Subcutaneous adipose tissue (tissue), 4 donors: ENCODE results near the gene ZNF3. TPM values are rescaled to one million over a fixed set of nuclear protein-coding genes. Genes with fewer than 3 reads are reported as not detected.

Experiments
- total RNA-seq, 4 donors: library from RNA; depleted of rRNA; stranded (reverse); fragments of >200 nt; gene quantifications; one replicate each; pipeline ENCODE4 v1.1.0, GENCODE V29; 2016
- TF ChIP-seq, protein P1 (sequence below): fragments of 450-650 bp; IDR thresholded peaks from one replicate; pipeline ENCODE4 v1.5.1; 2016; ENCODE audit warnings: low read depth, mild to moderate bottlenecking, control low read depth, antibody characterized with exemption, moderate library complexity

Gene ZNF3
- total RNA-seq, 4 donors from 2014 or later = 14.8 to 29.3 (median 25.2) TPM

DNA sequence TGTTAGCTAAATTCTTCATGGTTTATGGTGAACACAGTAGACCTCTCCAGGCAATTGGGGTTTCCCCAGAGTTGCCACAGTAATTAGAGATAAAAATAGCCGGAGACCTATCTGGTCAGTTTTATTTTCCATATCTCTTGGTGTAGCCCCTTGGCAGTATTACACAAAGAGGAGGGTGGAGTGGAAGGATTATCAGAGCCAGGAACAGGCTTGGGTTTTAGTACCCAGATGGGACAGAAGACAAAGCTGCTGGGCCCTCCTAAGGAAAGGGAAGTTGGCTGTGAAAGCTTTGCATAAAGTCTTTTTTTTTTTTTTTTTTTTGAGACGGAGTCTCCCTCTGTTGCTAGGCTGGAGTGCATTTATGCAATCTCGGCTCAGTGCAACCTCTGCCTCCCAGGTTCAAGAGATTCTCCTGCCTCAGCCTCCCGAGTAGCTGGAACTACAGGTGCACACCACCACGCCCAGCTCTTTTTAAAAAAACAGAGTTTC lies 22.2 kb downstream of the ZNF3 start:
- TF ChIP-seq, protein P1, sequence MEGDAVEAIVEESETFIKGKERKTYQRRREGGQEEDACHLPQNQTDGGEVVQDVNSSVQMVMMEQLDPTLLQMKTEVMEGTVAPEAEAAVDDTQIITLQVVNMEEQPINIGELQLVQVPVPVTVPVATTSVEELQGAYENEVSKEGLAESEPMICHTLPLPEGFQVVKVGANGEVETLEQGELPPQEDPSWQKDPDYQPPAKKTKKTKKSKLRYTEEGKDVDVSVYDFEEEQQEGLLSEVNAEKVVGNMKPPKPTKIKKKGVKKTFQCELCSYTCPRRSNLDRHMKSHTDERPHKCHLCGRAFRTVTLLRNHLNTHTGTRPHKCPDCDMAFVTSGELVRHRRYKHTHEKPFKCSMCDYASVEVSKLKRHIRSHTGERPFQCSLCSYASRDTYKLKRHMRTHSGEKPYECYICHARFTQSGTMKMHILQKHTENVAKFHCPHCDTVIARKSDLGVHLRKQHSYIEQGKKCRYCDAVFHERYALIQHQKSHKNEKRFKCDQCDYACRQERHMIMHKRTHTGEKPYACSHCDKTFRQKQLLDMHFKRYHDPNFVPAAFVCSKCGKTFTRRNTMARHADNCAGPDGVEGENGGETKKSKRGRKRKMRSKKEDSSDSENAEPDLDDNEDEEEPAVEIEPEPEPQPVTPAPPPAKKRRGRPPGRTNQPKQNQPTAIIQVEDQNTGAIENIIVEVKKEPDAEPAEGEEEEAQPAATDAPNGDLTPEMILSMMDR = no peak

DNA sequence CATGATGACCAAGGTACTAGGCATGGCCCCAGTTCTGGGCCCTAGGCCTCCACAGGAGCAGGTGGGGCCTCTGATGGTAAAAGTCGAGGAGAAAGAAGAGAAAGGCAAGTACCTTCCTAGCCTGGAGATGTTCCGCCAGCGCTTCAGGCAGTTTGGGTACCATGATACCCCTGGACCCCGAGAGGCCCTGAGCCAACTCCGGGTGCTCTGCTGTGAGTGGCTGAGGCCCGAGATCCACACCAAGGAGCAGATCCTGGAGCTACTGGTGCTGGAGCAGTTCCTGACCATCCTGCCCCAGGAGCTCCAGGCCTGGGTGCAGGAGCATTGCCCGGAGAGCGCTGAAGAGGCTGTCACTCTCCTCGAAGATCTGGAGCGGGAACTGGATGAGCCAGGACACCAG lies 24.5 kb downstream of the ZNF3 start:
- TF ChIP-seq, protein P1 = no peak

DNA sequence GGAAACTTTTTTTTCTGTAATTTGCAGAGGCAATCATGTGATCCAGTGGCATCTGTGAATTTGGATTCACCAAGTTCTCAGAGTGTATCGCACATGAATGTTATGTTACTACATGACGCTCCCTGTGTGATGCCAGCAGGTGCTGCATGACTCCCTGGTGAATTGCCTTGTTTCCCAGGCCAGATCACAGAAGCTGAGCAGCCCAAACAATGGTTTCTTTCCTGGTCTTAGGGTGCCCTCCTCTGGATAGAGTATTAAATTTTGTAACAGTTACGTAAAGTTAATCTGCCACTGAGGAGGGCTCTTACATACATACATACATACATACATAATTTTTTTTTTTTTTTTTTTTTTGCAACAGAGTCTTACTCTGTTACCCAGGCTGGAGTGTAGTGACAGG lies 28.3 kb downstream of the ZNF3 start:
- TF ChIP-seq, protein P1 = no peak

DNA sequence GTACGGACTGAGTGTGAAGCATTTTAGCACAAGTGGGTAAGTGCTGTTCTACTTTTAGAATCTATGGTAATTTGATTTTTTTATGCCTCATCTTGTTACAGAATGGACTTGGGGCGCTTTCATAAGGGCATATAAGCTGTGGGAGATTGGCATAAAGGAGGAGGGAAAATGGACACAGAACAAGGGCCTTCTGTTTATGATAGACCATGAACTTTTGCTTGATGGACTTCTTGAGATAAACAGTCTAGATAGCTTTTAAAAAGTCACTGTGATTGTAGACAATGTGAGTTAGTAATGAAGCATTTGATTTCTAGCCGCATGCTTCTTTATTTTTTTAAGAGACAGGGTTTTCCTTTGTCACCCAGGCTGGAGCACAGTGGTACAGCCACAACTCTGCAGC lies 29.9 kb downstream of the ZNF3 start:
- TF ChIP-seq, protein P1 = no peak

DNA sequence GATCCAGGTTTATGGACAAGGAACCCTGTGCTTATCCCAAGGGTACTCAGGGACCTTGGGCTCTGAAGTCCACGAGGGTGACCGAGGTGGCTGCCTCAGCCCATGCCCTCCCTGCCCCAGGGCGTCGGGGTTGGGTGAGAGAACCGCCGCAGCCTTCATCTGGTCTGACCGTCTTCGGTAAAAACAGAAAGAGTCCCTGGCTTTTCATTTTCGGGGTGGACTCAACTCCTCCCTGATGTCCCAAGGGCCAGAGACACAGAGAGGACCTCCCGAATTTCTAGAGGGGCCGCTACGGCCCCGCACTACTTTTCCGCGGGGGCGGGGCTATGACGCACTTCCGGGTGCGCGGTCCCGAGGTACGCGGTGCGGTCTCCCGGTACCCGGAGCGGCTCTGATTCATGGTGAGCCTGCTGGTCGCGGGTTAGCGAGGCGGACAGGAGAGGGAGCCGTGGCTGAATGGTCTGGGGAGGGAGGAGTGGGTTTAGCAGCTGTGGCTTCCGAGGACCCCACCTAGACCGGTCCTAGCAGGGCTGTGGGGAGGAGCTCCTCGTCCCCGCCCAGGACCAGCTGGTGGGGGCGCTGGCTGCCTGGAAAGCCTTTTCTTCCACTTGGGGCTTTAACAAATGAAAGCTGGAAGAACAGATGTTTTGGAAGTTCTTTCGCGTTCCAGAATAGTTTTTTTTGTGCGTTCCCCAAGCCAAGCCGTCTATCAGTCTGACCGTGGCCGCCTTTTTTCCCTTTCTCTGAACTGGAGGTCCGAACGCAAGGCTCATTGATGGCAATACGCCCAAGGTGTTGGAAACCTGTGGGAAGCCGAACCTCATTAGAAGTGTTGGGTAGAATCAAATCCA lies 31.9 kb downstream of the ZNF3 start, which contains the start of gene ZSCAN21:
Gene ZSCAN21, plus strand, starts transcription at position 334 of the 851 bp plus-strand sequence. CDS start 7,233 bp downstream, outside the sequence.
- TF ChIP-seq, protein P1 = no peak

DNA sequence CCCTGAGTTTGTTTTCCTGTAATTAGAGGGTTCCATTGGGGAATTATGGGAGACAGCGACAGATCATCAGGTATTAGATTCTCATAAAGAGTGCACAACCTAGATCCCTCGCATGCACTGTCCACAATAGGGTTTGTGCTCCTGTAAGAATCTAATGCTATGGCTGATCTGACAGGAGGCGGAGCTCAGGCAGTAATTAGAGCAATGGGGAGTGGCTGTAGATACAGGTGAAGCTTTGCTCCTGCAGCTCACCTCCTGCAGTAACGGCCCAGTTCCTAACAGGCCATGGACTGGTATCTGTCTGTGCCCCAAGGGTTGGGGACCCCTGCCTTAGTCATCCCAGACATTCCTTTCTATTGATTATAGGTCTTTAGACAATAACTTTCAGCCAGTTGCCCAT lies 32.8 kb downstream of the ZNF3 start:
- TF ChIP-seq, protein P1 = no peak

DNA sequence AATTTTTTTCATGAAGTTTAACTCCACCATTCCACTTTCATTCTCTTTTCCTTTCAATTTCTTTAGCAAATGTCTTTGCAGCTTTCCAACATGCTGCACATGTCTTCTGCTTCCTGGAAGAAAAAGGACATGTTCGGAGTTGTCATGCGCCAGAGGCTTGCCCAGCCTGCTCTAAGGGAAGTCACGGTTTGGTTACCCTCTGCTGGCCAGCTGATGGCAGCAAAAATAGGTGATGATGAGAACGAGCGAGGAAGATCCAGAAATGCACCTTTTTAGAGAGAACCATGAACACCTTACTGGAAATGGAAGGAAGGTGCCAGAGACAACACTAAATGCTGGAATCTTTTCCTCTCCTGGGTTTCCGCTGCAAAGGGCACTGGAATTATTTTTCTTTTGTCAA lies 36.8 kb downstream of the ZNF3 start:
- TF ChIP-seq, protein P1 = no peak
